Measurements from ENCODE around the gene PLXNA1.

Gene PLXNA1

DNA sequence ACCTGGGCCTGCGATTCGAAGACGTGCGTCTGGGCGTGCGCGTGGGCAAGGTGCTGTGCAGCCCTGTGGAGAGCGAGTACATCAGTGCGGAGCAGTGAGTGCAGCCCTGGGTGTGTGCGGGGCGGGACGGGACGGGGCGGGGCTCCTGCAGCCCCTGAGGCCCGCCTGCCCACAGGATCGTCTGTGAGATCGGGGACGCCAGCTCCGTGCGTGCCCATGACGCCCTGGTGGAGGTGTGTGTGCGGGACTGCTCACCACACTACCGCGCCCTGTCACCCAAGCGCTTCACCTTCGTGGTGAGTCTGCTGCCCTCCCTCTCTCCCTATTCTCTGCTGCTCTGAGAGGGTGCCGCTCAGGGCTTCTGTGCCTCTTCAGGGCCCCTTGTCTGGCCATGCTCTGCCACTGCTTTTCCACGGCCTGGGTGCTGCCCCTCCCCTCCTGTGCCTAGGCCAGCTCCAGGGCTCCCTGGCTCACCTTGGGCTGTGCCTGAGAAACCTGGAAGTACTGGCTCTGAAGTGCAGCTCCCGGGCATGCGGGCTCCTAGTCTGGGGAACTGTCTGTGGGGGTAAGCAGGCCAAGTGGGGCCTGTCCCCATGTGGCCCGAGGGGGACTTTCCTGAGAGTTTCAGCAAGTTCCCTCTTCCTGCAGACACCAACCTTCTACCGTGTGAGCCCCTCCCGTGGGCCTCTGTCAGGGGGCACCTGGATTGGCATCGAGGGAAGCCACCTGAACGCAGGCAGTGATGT is 31.8 kb downstream of the PLXNA1 start:
- no peak for DNase-seq (ENCODE audit: low read depth)
- no peak for TF ChIP-seq CTCF (conservative IDR thresholded peaks at IDR 0.05; ENCODE audit: low read depth, low read length)
- no peak overlapping the region for H3K4me3 ChIP-seq (ENCODE audit: low read length)

GRCh38 chr3:127015282-127016042 is 32.5 kb downstream of the PLXNA1 start:
- DNase-seq (ENCODE audit: low read depth) = no peak
- TF ChIP-seq CTCF (conservative IDR thresholded peaks at IDR 0.05; ENCODE audit: low read depth, low read length) = no peak
- H3K4me3 ChIP-seq (ENCODE audit: low read length) = no peak overlapping the region

DNA sequence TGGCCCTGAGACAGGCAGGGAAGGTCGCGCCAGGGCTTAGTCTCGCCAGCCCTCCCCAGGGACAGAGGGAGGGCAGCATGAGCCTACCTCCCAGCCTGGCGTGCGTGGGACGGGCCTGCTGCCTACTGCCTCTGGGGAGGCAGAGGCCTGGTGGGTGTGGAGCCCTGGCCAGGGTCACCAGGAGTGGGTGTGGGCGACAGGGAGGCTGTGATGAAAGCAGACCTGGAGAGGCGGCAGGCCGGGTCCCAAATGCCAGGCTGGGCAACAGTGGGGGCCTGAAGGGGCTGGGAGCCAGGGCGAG is 33.1 kb downstream of the PLXNA1 start:
- no peak for DNase-seq (ENCODE audit: low read depth)
- no peak overlapping the region for H3K4me3 ChIP-seq (ENCODE audit: low read length)
- no peak for TF ChIP-seq CTCF (conservative IDR thresholded peaks at IDR 0.05; ENCODE audit: low read depth, low read length)

DNA sequence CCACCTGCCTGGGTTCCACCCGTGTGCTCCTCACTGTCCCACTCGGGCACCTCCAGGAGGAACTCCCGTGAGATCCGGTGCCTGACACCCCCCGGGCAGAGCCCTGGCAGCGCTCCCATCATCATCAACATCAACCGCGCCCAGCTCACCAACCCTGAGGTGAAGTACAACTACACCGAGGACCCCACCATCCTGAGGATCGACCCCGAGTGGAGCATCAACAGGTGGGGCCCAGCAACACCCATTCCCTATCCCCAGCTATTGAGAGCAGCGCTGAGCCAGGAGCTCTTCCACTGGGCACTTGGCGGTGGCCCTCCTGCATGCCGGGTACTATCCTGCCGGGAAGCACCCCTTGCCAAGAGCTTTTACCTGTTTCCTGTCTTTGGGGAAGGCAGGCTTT is 33.5 kb downstream of the PLXNA1 start:
- TF ChIP-seq CTCF (conservative IDR thresholded peaks at IDR 0.05; ENCODE audit: low read depth, low read length) = no peak
- no peak for DNase-seq (ENCODE audit: low read depth)
- no peak overlapping the region for H3K4me3 ChIP-seq (ENCODE audit: low read length)

GRCh38 chr3:127017229-127017628 is 34.3 kb downstream of the PLXNA1 start:
- DNase-seq (ENCODE audit: low read depth) = no peak
- TF ChIP-seq CTCF (conservative IDR thresholded peaks at IDR 0.05; ENCODE audit: low read depth, low read length) = no peak
- H3K4me3 ChIP-seq (ENCODE audit: low read length) = no peak overlapping the region

DNA sequence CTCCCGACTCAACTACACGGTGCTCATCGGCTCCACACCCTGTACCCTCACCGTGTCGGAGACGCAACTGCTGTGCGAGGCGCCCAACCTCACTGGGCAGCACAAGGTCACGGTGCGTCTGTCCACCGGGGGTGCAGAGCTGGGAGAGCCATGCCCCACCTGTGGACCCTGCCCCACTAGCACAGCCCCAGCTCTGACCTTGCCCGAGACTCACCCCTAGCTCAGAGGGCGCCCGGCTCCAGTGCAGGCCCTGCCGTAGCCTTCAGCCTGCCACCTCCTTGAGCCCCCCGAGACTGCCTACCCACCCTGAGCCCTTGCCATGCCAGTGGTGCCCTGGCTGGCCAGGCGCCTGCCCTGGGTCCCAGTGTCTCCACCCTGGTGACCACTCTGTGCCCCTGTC is 34.9 kb downstream of the PLXNA1 start:
- H3K4me3 ChIP-seq (ENCODE audit: low read length) = no peak overlapping the region
- DNase-seq (ENCODE audit: low read depth) = no peak
- no peak for TF ChIP-seq CTCF (conservative IDR thresholded peaks at IDR 0.05; ENCODE audit: low read depth, low read length)

DNA sequence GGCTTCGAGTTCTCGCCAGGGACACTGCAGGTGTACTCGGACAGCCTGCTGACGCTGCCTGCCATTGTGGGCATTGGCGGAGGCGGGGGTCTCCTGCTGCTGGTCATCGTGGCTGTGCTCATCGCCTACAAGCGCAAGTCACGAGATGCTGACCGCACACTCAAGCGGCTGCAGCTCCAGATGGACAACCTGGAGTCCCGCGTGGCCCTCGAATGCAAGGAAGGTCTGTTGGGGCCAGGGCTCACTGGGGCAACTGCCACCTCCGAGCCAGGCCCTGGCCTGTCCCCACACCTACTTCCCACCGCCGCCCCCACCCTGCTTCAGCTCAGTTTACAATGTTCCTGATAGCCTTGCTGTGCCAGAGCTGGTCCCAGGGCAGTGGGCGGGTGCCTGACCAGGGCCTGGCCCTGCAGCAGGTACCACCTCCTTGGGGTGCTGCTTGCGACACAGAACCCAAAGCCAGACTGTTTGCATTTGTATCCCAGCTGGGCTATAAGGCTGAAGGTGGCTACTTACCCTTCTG is 35.5 kb downstream of the PLXNA1 start:
- no peak overlapping the region for H3K4me3 ChIP-seq (ENCODE audit: low read length)
- DNase-seq (ENCODE audit: low read depth) = no peak
- TF ChIP-seq CTCF (conservative IDR thresholded peaks at IDR 0.05; ENCODE audit: low read depth, low read length) = no peak

All from retinal pigment epithelial cell (primary cell).